ENCODE results near the gene B3GALT6. TPM values are rescaled to one million over a fixed set of nuclear protein-coding genes. Genes with fewer than 3 reads are reported as not detected.

Gene B3GALT6
- total and polyA plus RNA-seq, 4 donors, result 2.5 to 12.8 (median 10.3) TPM

DNA sequence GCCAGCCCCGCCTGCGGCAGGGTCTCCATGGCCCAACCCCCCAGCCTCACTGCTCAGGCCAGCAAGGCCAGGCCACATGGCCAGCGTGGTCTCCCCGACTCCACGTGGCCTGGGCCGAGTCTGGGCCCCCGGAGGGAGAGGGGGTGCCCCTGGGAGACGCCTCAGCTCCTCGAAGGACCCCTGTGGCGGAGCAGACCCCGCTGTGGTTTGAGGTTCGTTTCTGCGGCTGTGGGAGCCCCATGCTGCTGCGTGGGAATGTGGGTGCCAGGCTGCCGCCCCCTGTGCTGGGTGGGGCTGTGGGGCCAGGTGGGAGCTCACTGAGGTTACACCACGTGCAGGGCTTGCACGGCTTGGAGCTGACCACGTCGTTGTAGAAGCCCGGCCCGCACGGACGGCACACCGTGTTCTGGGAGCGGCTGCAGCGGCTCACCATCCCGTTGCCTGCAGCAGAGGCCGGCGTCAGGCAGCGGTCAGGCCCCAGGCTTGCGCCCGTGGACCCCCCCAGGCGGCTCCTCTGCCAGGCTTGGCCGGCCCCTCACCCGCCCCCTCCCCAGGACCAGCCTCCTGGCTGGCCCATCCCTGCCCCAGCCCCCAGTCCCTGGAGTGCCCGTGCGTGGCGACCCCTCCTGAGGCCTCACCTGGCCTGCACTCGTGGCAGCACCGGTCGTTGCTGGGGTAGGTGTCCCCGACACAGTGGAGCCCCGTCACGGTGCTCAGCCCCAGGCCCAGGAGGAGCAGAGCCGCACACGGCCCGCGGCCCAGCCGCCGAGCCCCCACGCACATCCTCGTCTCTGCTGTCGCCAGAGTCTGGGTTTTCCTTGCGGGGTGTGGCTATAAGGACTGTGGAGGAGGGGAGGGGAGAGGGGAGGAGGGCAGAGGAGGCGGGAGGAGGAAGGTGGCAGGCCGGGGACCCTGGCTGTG lies 18.4 kb upstream of the B3GALT6 start, which contains the start of gene TNFRSF4:
Gene TNFRSF4 (minus strand): TSS at position 809 of the 921 bp plus-strand sequence. CDS start 26 bp downstream, at position 783.
- no peak within 1 kb of the TSS for H3K27ac ChIP-seq (ENCODE audit: low read depth in 1 of 2, low read length in 2 of 2)
- no peaks in the 10 kb centered on the region for H3K4me1 ChIP-seq (ENCODE audit: control insufficient read depth in 1 of 2, insufficient read depth in 2 of 2, low read length in 2 of 2)
- no peak within 1 kb of the TSS for H3K4me3 ChIP-seq (ENCODE audit: low read length in 2 of 2)
- ATAC-seq (ENCODE audit: low FRiP score) (no peak), DNase-seq (peak in 1 of 2 donors; percentile 62)
- H3K27me3 ChIP-seq (ENCODE audit: control insufficient read depth in 1 of 2, insufficient read depth in 2 of 2, low read length in 1 of 2), result no peaks in the 10 kb centered on the region
- intact Hi-C loops (cut with DNase I), result no loop called here
- H3K9me3 ChIP-seq (ENCODE audit: control insufficient read depth, low read length), result no peaks in the 10 kb centered on the region
- WGBS, 2 donors, result 68 to 71% methylated on average over 53 to 56 of the region's 56 CpGs
- peaks cover 0 to 5% of the 10 kb centered on the region in 2 donors for H3K36me3 ChIP-seq (ENCODE audit: control insufficient read depth in 1 of 2, insufficient read depth in 2 of 2, low read length in 1 of 2)

- Histone ChIP-seq H3K36me3 (ENCODE audit: control insufficient read depth in 1 of 2, insufficient read depth in 2 of 2, low read length in 1 of 2) (peaks cover 0 to 5% of the 10 kb centered on the region in 2 donors), H3K4me3 (ENCODE audit: low read length in 2 of 2) (no peak overlapping the region), H3K4me1 (ENCODE audit: control insufficient read depth in 1 of 2, insufficient read depth in 2 of 2, low read length in 2 of 2) (no peaks in the 10 kb centered on the region), H3K27me3 (ENCODE audit: control insufficient read depth in 1 of 2, insufficient read depth in 2 of 2, low read length in 1 of 2) (no peaks in the 10 kb centered on the region), H3K27ac (ENCODE audit: low read depth in 1 of 2, low read length in 2 of 2) (no peak overlapping the region), H3K9me3 (ENCODE audit: control insufficient read depth, low read length) (no peaks in the 10 kb centered on the region)
- no peak for DNase-seq
- ATAC-seq (ENCODE audit: low FRiP score), result no peak
- 57 to 58% methylated on average over 11 of the region's 11 CpGs for WGBS, 2 donors
- intact Hi-C loops (cut with DNase I), result no loop called here
These were observed 16.9 kb upstream of the B3GALT6 start for GRCh38 chr1:1215080-1215676.

DNA sequence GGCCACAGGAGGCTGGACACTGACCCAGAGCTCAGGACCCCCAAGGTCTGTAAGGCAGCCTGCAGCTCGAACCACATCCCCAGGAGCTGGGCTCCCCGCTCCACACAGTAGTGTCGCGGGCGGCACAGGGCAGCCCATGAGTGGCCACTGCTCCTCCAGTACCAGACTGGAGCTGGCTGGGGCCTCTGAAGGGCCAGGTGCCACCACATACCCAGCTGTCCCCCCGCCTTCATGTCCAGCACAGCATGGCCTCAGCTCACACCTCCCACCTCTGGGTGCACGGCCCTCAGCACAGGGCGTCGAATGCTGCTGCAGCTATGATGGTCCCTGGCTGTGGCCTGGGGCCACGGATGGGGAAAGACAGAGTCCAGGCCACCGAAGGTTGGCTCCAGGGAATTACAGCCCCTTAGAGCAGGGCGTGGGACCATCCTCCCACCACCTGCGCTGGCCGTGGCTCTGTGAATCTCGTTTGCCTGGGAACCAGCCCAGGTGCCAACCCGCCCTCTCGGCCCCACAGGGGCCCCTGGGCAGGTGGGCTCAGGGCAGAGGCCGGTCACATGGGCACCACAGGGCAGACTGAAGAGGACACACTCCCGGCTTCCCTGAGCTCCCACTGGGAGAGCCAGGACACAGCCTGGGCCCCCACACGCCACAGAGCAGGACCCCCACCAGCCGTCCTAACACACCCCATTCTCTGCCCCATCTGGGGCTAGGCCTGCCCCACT lies 16.0 kb upstream of the B3GALT6 start:
- Histone ChIP-seq H3K36me3 (ENCODE audit: control insufficient read depth in 1 of 2, insufficient read depth in 2 of 2, low read length in 1 of 2) (peaks cover 0 to 5% of the 10 kb centered on the region in 2 donors), H3K4me1 (ENCODE audit: control insufficient read depth in 1 of 2, insufficient read depth in 2 of 2, low read length in 2 of 2) (no peaks in the 10 kb centered on the region), H3K4me3 (ENCODE audit: low read length in 2 of 2) (no peak overlapping the region), H3K27me3 (ENCODE audit: control insufficient read depth in 1 of 2, insufficient read depth in 2 of 2, low read length in 1 of 2) (no peaks in the 10 kb centered on the region), H3K27ac (ENCODE audit: low read depth in 1 of 2, low read length in 2 of 2) (no peak overlapping the region), H3K9me3 (ENCODE audit: control insufficient read depth, low read length) (no peaks in the 10 kb centered on the region)
- ATAC-seq (ENCODE audit: low FRiP score) (no peak), DNase-seq (no peak)
- intact Hi-C loops (cut with DNase I), result no loop called here
- 85 to 88% methylated on average over 19 to 21 of the region's 21 CpGs for WGBS, 2 donors

DNA sequence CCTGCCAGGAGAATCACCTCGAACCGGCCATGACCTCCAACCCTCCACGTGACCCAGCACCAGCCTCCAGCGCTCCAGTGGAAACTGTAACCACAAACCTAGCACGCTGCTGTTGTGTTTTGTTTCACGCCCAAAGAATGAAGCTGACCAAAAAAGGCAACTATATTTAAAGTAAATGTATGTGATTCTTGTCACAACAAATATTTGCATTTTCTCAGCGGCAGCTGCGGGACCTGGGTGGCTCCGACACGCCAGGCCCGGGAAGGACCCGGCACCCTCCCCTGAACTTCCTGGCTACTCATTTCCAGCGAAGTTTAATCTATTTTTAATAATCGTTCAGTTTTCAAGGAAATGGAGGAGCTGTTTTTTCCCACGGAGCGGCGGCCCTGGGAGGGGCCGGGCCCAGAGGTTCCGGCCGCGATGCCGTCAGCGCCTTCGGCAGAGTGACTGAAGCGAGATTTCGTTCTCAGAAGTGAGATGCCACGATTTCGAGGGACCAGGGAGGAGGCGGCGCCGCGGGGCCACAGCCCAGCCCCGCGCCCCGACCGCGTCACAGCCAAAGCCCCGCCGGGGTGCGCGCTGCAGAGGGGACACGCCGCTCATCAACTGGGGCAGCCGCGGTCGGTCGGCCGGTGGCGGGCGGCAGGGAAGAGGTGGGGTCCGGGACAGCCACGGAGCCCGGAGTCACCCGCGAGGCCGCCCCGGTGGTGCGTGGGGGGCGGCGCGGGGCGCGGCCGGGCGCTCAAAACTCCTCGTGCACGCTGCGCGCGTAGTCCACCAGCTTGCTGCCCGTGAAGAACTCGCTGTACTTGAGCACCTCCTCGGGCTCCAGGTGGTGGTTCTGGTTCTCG lies 15.0 kb upstream of the B3GALT6 start:
- no peak for ATAC-seq (ENCODE audit: low FRiP score)
- 92 to 94% methylated on average over 52 to 74 of the region's 74 CpGs for WGBS, 2 donors

GRCh38 chr1:1217621-1218523 lies 14.2 kb upstream of the B3GALT6 start:
- WGBS, 2 donors, result 90 to 91% methylated on average over 52 of the region's 52 CpGs
- ATAC-seq (ENCODE audit: low FRiP score) (no peak), DNase-seq (no peak)
- no peaks in the 10 kb centered on the region for H3K4me1 ChIP-seq (ENCODE audit: control insufficient read depth in 1 of 2, insufficient read depth in 2 of 2, low read length in 2 of 2)
- no peak overlapping the region for H3K4me3 ChIP-seq (ENCODE audit: low read length in 2 of 2)
- no peak overlapping the region for H3K27ac ChIP-seq (ENCODE audit: low read depth in 1 of 2, low read length in 2 of 2)
- no peaks in the 10 kb centered on the region for H3K9me3 ChIP-seq (ENCODE audit: control insufficient read depth, low read length)
- no peaks in the 10 kb centered on the region for H3K27me3 ChIP-seq (ENCODE audit: control insufficient read depth in 1 of 2, insufficient read depth in 2 of 2, low read length in 1 of 2)
- intact Hi-C loops (cut with DNase I), result no loop called here
- H3K36me3 ChIP-seq (ENCODE audit: control insufficient read depth in 1 of 2, insufficient read depth in 2 of 2, low read length in 1 of 2), result peaks cover 0 to 7% of the 10 kb centered on the region in 2 donors

More for the DNA sequence above, 15.0 kb upstream of the B3GALT6 start:
- Histone ChIP-seq H3K4me3 (ENCODE audit: low read length in 2 of 2) (no peak overlapping the region), H3K9me3 (ENCODE audit: control insufficient read depth, low read length) (no peaks in the 10 kb centered on the region), H3K27me3 (ENCODE audit: control insufficient read depth in 1 of 2, insufficient read depth in 2 of 2, low read length in 1 of 2) (no peaks in the 10 kb centered on the region), H3K4me1 (ENCODE audit: control insufficient read depth in 1 of 2, insufficient read depth in 2 of 2, low read length in 2 of 2) (no peaks in the 10 kb centered on the region), H3K27ac (ENCODE audit: low read depth in 1 of 2, low read length in 2 of 2) (no peak overlapping the region), H3K36me3 (ENCODE audit: control insufficient read depth in 1 of 2, insufficient read depth in 2 of 2, low read length in 1 of 2) (peaks cover 0 to 5% of the 10 kb centered on the region in 2 donors)
- intact Hi-C loops (cut with DNase I), result no loop called here
- no peak for DNase-seq

DNA sequence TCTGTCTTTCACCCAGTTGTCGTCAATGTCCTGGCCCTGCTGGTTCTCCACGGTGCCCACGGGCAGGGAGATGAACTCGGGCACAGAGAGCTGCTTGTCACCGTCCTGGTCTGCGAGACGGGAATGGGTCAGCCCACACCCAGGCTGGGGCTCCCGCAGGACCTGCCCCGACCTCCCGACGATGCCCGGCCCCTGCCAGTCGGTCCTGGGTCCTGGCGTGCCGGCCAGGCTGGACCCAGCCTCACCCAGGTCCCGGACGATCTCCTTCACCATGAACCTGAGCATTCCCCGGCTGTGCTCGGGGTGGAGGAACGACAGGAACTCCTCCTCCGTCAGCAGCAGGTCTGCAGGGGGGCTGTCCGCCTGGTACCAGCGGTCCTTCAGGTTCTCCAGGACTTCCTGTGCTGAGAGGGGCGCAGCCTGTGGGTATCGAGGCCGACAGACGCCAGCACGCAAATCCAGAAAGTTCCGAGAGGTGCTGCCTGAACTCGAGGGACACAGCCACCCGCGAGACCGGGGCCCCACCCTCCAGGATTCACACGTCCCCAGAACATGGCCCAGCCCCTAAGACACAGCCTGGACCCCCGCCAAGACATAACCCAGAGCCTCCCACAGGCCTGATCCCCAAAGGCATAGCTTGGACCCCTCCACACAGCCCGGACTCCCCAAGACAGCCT lies 13.4 kb upstream of the B3GALT6 start:
- Histone ChIP-seq H3K9me3 (ENCODE audit: control insufficient read depth, low read length) (no peaks in the 10 kb centered on the region), H3K4me3 (ENCODE audit: low read length in 2 of 2) (no peak overlapping the region), H3K4me1 (ENCODE audit: control insufficient read depth in 1 of 2, insufficient read depth in 2 of 2, low read length in 2 of 2) (no peaks in the 10 kb centered on the region), H3K36me3 (ENCODE audit: control insufficient read depth in 1 of 2, insufficient read depth in 2 of 2, low read length in 1 of 2) (peaks cover 0 to 12% of the 10 kb centered on the region in 2 donors), H3K27me3 (ENCODE audit: control insufficient read depth in 1 of 2, insufficient read depth in 2 of 2, low read length in 1 of 2) (no peaks in the 10 kb centered on the region), H3K27ac (ENCODE audit: low read depth in 1 of 2, low read length in 2 of 2) (no peak overlapping the region)
- WGBS, 2 donors, result 94% methylated on average over 36 of the region's 36 CpGs
- intact Hi-C loops (cut with DNase I), result no loop called here
- ATAC-seq (ENCODE audit: low FRiP score) (no peak), DNase-seq (no peak)

- no peak overlapping the region for H3K4me3 ChIP-seq (ENCODE audit: low read length in 2 of 2)
- 95 to 96% methylated on average over 18 to 20 of the region's 20 CpGs for WGBS, 2 donors
- intact Hi-C loops (cut with DNase I), result no loop called here
- ATAC-seq (ENCODE audit: low FRiP score) (no peak), DNase-seq (no peak)
- H3K4me1 ChIP-seq (ENCODE audit: control insufficient read depth in 1 of 2, insufficient read depth in 2 of 2, low read length in 2 of 2), result no peaks in the 10 kb centered on the region
- H3K27me3 ChIP-seq (ENCODE audit: control insufficient read depth in 1 of 2, insufficient read depth in 2 of 2, low read length in 1 of 2), result no peaks in the 10 kb centered on the region
- peaks cover 0 to 12% of the 10 kb centered on the region in 2 donors for H3K36me3 ChIP-seq (ENCODE audit: control insufficient read depth in 1 of 2, insufficient read depth in 2 of 2, low read length in 1 of 2)
- no peaks in the 10 kb centered on the region for H3K9me3 ChIP-seq (ENCODE audit: control insufficient read depth, low read length)
- H3K27ac ChIP-seq (ENCODE audit: low read depth in 1 of 2, low read length in 2 of 2), result no peak overlapping the region
These were observed 12.7 kb upstream of the B3GALT6 start for GRCh38 chr1:1219341-1219740.
